GDM1 (cell line): ENCODE data around the gene PRDM16.

Experiments
- DNase-seq: peaks from one replicate; lab custom pipeline; 2025; lab: John Stamatoyannopoulos, UW

Gene PRDM16

GRCh38 chr1:3053986-3054385 is 15.0 kb upstream of the PRDM16 start:
- DNase-seq, result no peak

GRCh38 chr1:3054474-3054873 is 14.5 kb upstream of the PRDM16 start:
- DNase-seq, result no peak

- no peak for DNase-seq
These were observed 14.0 kb upstream of the PRDM16 start for GRCh38 chr1:3055051-3055450.

- DNase-seq, result no peak
These were observed 12.4 kb upstream of the PRDM16 start for GRCh38 chr1:3056641-3057040.

GRCh38 chr1:3058263-3059030 is 10.6 kb upstream of the PRDM16 start:
- no peak for DNase-seq

- DNase-seq, result no peak
These were observed 8.9 kb upstream of the PRDM16 start for GRCh38 chr1:3060127-3060526.

GRCh38 chr1:3060601-3061551 is 8.1 kb upstream of the PRDM16 start:
- DNase-seq, result no peak

GRCh38 chr1:3061566-3061965 is 7.4 kb upstream of the PRDM16 start:
- no peak for DNase-seq

- no peak for DNase-seq
These were observed 6.9 kb upstream of the PRDM16 start for GRCh38 chr1:3061981-3062615.

GRCh38 chr1:3062616-3063378 is 6.2 kb upstream of the PRDM16 start:
- DNase-seq, result no peak

- DNase-seq, result no peak
These were observed 5.4 kb upstream of the PRDM16 start for GRCh38 chr1:3063379-3064295.

- no peak for DNase-seq
These were observed 4.6 kb upstream of the PRDM16 start for GRCh38 chr1:3064296-3064850.

GRCh38 chr1:3064901-3065300 is 4.1 kb upstream of the PRDM16 start:
- DNase-seq, result no peak

GRCh38 chr1:3065396-3065795 is 3.6 kb upstream of the PRDM16 start:
- no peak for DNase-seq

GRCh38 chr1:3065797-3066196 is 3.2 kb upstream of the PRDM16 start:
- DNase-seq, result no peak

- DNase-seq, result no peak
These were observed 2.7 kb upstream of the PRDM16 start for GRCh38 chr1:3066250-3066711.

GRCh38 chr1:3066826-3067225 is 2.2 kb upstream of the PRDM16 start:
- DNase-seq, result no peak

GRCh38 chr1:3067301-3067670 is 1.7 kb upstream of the PRDM16 start:
- DNase-seq, result no peak

GRCh38 chr1:3067671-3068563 is 1.1 kb upstream of the PRDM16 start:
- no peak for DNase-seq
